HG03354 (cell line): ENCODE results near the gene TRAK1.
A peak's percentile ranks its signal among the peaks of the same experiment; 100 is the strongest.

Source experiments
- ATAC-seq: cut with Tn5 transposase; IDR thresholded peaks from one replicate; pipeline ENCODE4 v1.9.1; 2021; ENCODE audit warnings: mild to moderate bottlenecking; ENCODE audit not compliant: unreplicated experiment, poor library complexity, severe bottlenecking

Gene TRAK1

GRCh38 chr3:42172047-42172654, 81.0 kb downstream of the TRAK1 start:
- no peak for ATAC-seq

- ATAC-seq, result no peak
Observed at GRCh38 chr3:42173307-42173706, 82.2 kb downstream of the TRAK1 start.

GRCh38 chr3:42174679-42175385, 83.7 kb downstream of the TRAK1 start:
- ATAC-seq, result no peak

- no peak for ATAC-seq
Observed at GRCh38 chr3:42175386-42176240, 84.5 kb downstream of the TRAK1 start.

- no peak for ATAC-seq
Observed at GRCh38 chr3:42176242-42177034, 85.3 kb downstream of the TRAK1 start.

- ATAC-seq, result no peak
Observed at GRCh38 chr3:42177068-42177800, 86.1 kb downstream of the TRAK1 start.

- no peak for ATAC-seq
Observed at GRCh38 chr3:42177801-42178150, 86.6 kb downstream of the TRAK1 start.

- ATAC-seq, result no peak
Observed at GRCh38 chr3:42179110-42179725, 88.1 kb downstream of the TRAK1 start.

- no peak for ATAC-seq
Observed at GRCh38 chr3:42180901-42181300, 89.7 kb downstream of the TRAK1 start.

- no peak for ATAC-seq
Observed at GRCh38 chr3:42182555-42182954, 91.4 kb downstream of the TRAK1 start.

GRCh38 chr3:42183991-42184632, 93.0 kb downstream of the TRAK1 start:
- ATAC-seq, result no peak

GRCh38 chr3:42184651-42185443, 93.7 kb downstream of the TRAK1 start:
- ATAC-seq, result no peak

GRCh38 chr3:42187936-42188335, 96.8 kb downstream of the TRAK1 start:
- no peak for ATAC-seq

GRCh38 chr3:42188376-42188775, 97.2 kb downstream of the TRAK1 start:
- no peak for ATAC-seq

- ATAC-seq, result no peak
Observed at GRCh38 chr3:42189001-42189460, 97.9 kb downstream of the TRAK1 start.

- no peak for ATAC-seq
Observed at GRCh38 chr3:42189736-42190135, 98.6 kb downstream of the TRAK1 start.

GRCh38 chr3:42190701-42191442, 99.7 kb downstream of the TRAK1 start:
- peak; percentile 32 for ATAC-seq
